ENCODE measurements around the gene RPTOR.

DNA sequence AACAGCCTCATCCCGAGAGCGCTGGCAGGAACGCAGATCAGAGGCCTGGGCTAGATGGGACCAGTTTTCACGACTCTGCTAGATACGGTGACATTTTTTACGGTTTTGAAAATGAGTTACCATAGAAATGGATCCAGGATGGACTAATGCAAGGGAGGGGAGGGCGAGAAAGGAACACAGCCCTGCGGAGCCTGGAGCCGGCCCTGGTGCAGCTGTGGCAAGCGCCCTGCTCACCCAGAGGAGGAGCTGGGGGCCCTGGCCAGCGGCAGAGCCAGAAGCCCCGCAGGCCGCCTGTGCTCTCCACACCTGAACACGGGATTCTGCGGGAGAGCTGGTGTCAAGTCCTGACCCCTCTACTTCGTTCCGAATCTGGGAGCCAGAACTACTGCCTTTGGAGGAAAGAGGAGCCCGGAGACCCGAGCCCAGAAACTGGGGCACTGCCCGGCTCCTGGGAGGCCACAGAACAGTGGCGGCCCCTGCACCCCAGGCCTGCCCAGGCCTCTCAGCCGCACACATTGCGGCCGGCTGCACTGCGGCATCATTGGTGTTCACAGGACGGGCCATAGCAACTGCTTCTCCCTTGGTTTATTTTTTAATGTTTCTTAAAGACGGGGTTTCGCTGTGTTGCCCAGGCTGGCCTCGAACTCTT lies 358.4 kb downstream of the RPTOR start:
- TF ChIP-seq EP300 (IDR thresholded peaks at IDR 0.05), result no peak
- TF ChIP-seq, protein P1, sequence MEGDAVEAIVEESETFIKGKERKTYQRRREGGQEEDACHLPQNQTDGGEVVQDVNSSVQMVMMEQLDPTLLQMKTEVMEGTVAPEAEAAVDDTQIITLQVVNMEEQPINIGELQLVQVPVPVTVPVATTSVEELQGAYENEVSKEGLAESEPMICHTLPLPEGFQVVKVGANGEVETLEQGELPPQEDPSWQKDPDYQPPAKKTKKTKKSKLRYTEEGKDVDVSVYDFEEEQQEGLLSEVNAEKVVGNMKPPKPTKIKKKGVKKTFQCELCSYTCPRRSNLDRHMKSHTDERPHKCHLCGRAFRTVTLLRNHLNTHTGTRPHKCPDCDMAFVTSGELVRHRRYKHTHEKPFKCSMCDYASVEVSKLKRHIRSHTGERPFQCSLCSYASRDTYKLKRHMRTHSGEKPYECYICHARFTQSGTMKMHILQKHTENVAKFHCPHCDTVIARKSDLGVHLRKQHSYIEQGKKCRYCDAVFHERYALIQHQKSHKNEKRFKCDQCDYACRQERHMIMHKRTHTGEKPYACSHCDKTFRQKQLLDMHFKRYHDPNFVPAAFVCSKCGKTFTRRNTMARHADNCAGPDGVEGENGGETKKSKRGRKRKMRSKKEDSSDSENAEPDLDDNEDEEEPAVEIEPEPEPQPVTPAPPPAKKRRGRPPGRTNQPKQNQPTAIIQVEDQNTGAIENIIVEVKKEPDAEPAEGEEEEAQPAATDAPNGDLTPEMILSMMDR (IDR thresholded peaks at IDR 0.05), result no peak
- TF ChIP-seq POLR2A (IDR thresholded peaks at IDR 0.05; ENCODE audit: low read depth), result no peak
- no peak for TF ChIP-seq POLR2AphosphoS5 (IDR thresholded peaks at IDR 0.05)

Data from esophagus muscularis mucosa (tissue), 4 donors.